ENCODE data around the gene UBE2M.
"Not testable (repeated sequence)": the region's sequence is repeated elsewhere in the genome, so short reads cannot be mapped to it uniquely, and the experiment has no call there.

The UBE2M gene

DNA sequence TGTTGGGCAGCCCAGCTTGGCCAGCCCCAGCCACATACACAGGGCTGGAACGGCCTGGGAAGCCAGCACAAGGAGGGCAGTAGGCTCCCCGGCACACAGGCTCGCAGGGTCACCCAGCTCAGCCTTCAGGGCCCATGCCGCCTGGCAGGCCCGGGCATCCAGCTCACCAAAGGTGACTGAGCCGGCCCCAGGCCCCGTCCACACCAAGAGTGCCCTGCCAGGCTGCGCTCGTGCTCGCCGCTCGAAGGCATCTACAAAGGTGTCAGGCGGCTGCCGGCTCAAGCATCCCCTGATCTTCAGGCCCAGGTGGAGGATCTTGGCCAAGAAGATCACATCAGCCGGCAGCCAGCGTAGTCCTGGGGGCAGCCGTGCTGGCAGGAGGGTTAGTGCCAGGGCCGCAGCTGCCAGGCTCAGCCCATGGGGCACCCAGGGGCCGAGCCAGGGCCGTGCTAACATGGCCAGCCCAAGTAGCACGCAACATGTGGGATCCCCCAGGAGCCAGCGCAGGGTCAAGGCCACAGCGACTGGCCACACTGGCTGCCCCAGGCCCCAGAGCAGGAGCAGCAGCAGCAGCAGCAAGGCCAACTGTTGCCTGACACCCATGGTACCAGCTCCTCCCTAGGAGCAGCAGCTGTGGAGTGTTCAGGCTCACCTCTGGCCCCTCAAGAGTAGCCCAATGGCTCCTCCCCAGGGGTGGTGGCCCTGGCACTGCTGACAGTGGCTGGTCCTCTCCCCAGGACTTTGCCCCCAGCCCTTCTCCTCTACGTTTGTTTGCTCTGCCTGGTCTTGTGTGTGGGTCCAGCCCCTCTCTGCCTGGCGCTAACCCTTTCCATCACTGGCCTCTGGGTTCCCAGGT, 46.8 kb downstream of the UBE2M start, which contains the start of gene SLC27A5:
SLC27A5 (minus strand) TSS at position 640 of the 856 bp plus-strand sequence; CDS start at position 603, 37 bp downstream.
- DNase-seq (ENCODE audit: low spot score), result no peak

DNA sequence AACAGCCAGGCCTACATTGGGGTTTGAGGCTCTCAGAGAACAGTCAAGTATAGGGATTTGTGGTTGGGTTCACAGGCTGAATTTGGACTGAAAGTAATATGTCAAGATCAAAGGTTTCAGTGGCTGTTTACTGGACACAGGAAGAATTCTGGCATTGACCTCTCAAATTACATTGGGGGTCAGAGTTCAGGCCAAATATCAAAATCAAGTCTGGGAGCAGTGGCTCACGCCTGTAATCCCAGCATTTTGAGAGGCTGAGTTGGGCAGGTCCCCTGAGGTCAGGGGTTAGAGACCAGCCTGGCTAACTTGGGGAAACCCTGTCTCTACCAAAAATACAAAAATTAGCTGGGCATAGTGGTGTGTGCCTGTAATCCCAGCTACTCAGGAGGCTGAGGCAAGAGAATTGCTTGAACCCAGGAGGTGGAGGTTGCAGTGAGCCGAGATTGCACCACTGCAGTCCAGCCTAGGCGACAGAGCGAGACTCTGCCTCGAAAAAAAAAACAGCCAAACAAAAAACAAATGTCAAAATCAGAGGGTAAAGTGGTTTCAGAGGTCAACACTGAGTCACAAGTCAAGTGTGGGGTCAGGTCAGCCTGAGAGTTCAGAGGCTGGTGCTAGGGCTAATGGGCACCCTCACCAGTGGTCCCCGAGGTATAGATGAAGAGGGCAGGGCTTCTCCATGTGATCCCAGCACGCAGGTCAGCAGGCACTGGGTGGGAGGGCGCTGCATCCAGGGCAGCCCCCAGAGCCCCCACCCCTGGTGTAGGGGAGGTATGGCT, 48.1 kb downstream of the UBE2M start:
- no peak for DNase-seq (ENCODE audit: low spot score)

GRCh38 chr19:58509731-58510083, 48.7 kb downstream of the UBE2M start:
- no peak for DNase-seq (ENCODE audit: low spot score)

GRCh38 chr19:58507602-58508223, 50.7 kb downstream of the UBE2M start:
- not testable (repeated sequence) for DNase-seq (ENCODE audit: low spot score)
